ENCODE data around the gene MATCAP1.

GRCh38 chr16:67129422-67129821 lies 54.3 kb downstream of the MATCAP1 start:
- TF ChIP-seq CTCF (IDR thresholded peaks at IDR 0.05) (no peak), POLR2A (IDR thresholded peaks at IDR 0.05; ENCODE audit: low read length) (no peak), KDM1A (IDR thresholded peaks at IDR 0.05; ENCODE audit: low read depth) (no peak), ZFP36 (IDR thresholded peaks at IDR 0.05; ENCODE audit: borderline replicate concordance, partially characterized antibody) (no peak), GATA3 (IDR thresholded peaks at IDR 0.05; ENCODE audit: borderline replicate concordance) (no peak), POLR2AphosphoS2 (conservative IDR thresholded peaks at IDR 0.05; ENCODE audit: low read length) (no peak)
